MM.1S (cell line): Measurements from ENCODE around the gene KIN.

Experiments used
- EZH2 ChIP-seq: fragments of 300-600 bp; sonication (generic); optimal IDR thresholded peaks from 2 replicates; pipeline ENCODE3; 2017; ENCODE audit warnings: low read depth, mild to moderate bottlenecking, antibody characterized with exemption, low read length, mixed read lengths
- EZH2phosphoT487 ChIP-seq: fragments of 300-600 bp; sonication (generic); IDR thresholded peaks from 2 replicates; pipeline ENCODE4 v1.6.1; 2018; ENCODE audit warnings: antibody characterized with exemption, low read length
- TF ChIP-seq, protein P1 (sequence below): fragments of 300-600 bp; sonication (generic); IDR thresholded peaks from 2 replicates; pipeline ENCODE4 v1.5.1; 2016; ENCODE audit warnings: antibody characterized with exemption, low read length, mixed read lengths

GRCh38 chr10:7701158-7701742 is 86.5 kb downstream of the KIN start:
- TF ChIP-seq, protein P1, sequence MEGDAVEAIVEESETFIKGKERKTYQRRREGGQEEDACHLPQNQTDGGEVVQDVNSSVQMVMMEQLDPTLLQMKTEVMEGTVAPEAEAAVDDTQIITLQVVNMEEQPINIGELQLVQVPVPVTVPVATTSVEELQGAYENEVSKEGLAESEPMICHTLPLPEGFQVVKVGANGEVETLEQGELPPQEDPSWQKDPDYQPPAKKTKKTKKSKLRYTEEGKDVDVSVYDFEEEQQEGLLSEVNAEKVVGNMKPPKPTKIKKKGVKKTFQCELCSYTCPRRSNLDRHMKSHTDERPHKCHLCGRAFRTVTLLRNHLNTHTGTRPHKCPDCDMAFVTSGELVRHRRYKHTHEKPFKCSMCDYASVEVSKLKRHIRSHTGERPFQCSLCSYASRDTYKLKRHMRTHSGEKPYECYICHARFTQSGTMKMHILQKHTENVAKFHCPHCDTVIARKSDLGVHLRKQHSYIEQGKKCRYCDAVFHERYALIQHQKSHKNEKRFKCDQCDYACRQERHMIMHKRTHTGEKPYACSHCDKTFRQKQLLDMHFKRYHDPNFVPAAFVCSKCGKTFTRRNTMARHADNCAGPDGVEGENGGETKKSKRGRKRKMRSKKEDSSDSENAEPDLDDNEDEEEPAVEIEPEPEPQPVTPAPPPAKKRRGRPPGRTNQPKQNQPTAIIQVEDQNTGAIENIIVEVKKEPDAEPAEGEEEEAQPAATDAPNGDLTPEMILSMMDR = no peak
- TF ChIP-seq EZH2 = no peak
- TF ChIP-seq EZH2phosphoT487 = no peak
